Coronary artery (tissue), 2 donors: ENCODE measurements around the gene PRPH.

Experiments used
- DNase-seq: peaks from one replicate; pipeline ENCODE4 v3.0.0-alpha.2; 2017; ENCODE audit warnings: low spot score
- H3K27ac ChIP-seq, 2 donors: fragments of 200-600 bp; sonication (generic); one replicate each; pipeline ENCODE4 v1.5.1; 2016 to 2019
- H3K4me3 ChIP-seq: fragments of 200-600 bp; sonication (generic); 2 replicates; pipeline ENCODE4 v1.5.1; 2016; ENCODE audit warnings: mild to moderate bottlenecking, moderate library complexity
- TF ChIP-seq, protein P1 (sequence below): fragments of 200-600 bp; sonication (generic); IDR thresholded peaks from one replicate; pipeline ENCODE4 v1.5.1; 2019; ENCODE audit warnings: antibody characterized with exemption

Gene PRPH

DNA sequence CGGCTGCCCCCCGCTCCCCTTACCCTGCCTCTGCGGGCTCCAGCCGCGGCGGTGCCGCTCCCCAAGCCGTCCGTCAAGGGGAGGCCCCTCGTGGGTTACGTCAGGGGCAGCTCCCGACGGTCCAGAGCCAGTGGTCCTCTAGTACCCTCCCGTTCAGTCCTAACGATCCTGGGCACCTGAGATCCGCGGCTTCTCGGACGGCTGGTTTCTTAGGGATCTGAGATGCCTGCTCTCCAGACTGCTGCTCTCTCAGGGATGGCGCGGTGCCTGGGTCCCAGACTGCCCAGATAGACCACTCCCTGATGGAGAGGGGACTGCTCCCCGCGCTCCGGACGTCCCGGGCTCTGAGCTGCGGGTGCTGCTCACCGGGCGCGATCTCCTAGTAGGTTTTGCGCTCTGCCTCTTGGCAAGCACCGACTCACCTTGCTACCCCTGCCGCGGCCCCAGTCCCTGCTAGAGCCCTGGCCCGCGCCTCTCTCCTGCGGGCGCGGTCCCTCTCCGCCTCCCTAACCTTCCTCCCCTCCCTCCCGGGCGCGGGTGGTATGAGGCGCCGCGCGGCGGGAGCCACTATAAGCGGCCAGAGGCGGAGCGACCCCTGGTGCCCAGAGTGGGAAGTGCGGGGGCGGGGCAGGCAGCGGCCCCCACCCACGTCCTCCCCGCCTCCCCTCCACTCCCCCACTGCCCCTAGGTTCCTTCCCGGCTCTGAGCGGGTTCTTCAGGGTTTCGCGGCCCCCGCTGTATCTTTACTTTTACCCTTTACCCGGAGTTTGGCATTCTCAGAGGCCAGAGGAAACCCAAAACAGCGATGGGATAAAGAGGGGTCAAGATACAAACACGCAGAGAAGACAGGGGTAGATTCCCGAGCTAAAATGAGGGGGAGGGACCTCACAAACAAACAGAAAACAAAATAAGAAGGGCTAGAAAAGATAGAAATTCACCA, 42.0 kb downstream of the PRPH start, which contains the start of gene C1QL4:
Gene C1QL4, minus strand, starts transcription at position 544 of the 940 bp plus-strand sequence. CDS start 711 bp downstream, outside the sequence.
- TF ChIP-seq, protein P1, sequence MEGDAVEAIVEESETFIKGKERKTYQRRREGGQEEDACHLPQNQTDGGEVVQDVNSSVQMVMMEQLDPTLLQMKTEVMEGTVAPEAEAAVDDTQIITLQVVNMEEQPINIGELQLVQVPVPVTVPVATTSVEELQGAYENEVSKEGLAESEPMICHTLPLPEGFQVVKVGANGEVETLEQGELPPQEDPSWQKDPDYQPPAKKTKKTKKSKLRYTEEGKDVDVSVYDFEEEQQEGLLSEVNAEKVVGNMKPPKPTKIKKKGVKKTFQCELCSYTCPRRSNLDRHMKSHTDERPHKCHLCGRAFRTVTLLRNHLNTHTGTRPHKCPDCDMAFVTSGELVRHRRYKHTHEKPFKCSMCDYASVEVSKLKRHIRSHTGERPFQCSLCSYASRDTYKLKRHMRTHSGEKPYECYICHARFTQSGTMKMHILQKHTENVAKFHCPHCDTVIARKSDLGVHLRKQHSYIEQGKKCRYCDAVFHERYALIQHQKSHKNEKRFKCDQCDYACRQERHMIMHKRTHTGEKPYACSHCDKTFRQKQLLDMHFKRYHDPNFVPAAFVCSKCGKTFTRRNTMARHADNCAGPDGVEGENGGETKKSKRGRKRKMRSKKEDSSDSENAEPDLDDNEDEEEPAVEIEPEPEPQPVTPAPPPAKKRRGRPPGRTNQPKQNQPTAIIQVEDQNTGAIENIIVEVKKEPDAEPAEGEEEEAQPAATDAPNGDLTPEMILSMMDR, result peak; percentile 98
- DNase-seq, result peak; percentile 41
- H3K27ac ChIP-seq, result no peak within 1 kb of the TSS
- peak within 1 kb of the TSS; percentile 67 for H3K4me3 ChIP-seq

DNA sequence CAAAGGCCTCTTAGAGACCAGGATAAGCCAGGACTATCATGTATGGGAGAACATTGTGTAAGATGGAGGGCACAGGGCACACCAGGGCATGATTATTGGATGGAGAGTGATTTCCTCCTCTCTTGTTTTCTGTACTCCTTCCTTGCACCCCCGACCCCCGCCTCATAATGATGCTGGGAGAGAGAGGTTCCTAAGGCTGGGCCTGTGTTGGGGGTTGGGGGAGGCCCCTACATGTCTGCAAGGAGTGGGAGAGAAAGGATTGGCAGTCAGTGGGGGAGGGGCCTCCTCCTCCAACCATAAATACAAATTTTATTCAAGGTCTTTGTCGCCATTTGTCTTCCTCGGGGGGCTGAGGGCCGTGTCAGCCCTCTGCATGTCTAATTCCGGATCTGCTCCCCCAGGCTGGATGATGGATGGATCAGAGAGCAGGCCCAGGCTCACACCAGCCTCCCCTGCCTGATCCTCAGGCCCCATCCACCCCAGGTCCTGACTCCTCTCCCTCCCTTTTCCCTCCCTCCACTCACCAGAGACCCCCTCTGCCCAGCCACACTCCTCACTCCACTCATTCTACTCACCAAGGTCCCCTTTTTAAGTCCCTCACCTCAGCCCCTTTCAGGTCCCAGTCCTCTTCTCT, 44.0 kb downstream of the PRPH start:
- Histone ChIP-seq H3K27ac (no peak overlapping the region), H3K4me3 (no peak overlapping the region)
- no peak for DNase-seq
- TF ChIP-seq, protein P1, result no peak

DNA sequence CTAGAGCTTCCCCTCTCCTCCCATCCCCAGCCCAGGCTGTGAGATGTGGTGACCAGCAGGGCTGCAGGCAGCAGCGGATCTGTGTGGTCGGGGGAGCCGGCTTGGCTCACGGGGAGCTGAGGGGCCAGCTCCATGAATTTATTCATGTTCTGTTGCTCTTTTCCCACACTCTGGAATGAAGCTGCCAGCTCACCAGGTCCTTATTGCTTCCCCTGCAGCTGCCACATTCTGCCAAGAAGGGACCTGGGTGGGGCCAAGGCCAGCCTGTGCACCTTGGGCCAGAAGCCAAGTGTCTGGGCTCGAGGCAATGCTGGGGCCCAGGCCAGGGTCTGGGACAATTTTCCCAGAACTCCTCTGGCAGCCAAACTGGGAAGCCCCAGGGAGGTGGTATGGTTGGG, 44.5 kb downstream of the PRPH start:
- TF ChIP-seq, protein P1, result no peak
- Histone ChIP-seq H3K27ac (no peak overlapping the region), H3K4me3 (no peak overlapping the region)
- no peak for DNase-seq

DNA sequence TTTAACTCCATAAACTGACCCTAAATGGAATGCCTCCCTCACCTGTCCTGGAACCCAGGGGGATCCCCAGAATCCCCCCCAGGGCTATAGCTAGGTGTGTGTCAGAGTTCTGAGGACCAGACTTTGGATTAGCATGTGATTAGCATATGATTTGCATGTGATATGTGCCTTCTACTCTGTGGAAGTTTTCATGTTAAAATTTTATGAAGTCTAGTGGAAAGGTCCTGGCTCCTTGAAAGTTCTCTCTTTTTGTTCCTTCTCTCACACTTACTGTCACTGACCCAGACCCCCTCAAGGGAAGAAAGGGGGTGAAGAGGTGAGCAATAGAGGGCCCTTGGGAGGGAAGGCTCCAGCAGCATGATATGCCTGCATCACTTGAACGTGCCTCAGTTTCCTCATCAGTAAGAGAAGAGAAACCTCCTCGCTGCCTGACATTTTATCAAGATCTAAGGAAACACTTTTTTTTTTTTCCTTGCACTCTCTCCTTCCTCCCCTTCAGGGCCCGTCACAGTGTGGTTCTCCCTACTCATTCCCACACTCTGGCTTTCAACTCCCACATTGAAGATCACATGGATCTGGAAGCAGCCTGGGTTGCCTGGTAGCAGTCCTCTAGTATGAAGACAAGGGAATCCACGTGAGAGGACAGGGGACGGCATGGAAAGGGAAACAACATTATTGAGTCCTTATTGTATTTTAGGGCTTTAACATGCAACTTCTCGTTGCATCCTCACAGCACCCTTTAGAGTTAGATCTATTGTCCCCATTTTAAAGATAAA, 45.3 kb downstream of the PRPH start:
- no peak for DNase-seq
- Histone ChIP-seq H3K27ac (no peak overlapping the region), H3K4me3 (no peak overlapping the region)
- TF ChIP-seq, protein P1, result no peak

DNA sequence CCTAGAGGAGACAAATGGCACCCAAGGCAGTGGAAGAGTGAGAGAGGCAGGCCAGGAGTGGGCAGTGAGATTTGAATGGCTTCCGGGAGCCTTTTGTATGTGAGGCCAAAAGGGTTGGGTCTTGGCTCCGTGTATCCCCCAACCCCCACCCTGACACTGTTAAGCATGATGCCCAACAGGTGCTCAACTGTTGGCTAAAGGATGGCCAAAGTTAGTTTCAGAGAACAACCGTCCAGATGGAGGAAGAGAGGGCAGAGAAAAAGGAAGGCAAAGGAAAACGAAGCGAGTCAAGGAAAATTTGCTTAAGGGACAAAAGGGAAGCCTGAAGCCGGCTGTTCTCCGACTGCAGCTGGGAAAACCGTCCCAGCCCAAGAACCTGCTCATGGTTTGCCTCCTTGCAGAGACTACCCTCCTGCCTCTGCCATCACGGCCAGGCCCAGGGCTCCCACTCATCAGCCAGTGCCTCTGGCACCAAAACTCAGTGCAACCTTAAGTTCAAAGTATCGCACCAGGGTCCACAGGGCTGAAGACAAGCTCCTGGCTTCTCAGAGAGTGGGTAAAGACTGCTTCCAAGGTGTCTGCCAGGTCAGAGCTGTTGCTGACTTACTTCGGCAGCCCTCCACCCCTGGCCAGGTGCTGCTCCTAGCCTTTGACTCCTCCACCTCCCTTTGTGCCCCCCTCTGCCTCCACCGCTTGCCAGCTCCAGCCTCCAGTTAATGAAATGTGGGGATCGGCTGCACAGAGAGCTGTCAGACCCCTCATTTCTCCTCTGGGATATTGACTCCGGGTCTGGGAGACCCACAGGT, 46.2 kb downstream of the PRPH start:
- no peak for DNase-seq
- TF ChIP-seq, protein P1, result no peak
- H3K4me3 ChIP-seq, result no peak overlapping the region
- no peak overlapping the region for H3K27ac ChIP-seq

DNA sequence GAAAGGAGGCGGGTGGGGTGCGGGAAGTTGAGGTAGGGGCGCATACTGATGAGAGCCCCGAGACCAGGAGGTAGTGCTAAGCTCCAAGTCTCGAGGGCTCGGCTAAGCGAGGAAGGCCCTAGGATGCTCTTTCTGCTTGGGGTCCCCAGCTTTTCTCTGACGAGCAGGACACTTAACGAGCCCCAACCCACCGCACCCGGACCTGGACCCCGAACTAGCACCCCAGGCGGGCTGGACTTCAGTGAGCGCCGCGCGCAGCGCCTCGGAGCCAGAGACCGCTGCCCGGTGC, 46.8 kb downstream of the PRPH start:
- TF ChIP-seq, protein P1, result no peak
- no peak for DNase-seq
- Histone ChIP-seq H3K4me3 (peak overlapping the region; percentile 64), H3K27ac (no peak overlapping the region)
